H9 (cell line): Measurements from ENCODE around the gene CTAGE1. TPM values are rescaled to one million over a fixed set of nuclear protein-coding genes. Genes with fewer than 3 reads are reported as not detected.

Source experiments
- DNase-seq: peaks from one replicate; pipeline ENCODE4 v3.0.0-alpha.2; 2017
- H2AFZ ChIP-seq: one replicate; pipeline ENCODE4 v1.6.1; 2013; ENCODE audit warnings: mild to moderate bottlenecking, low read length, control low read depth, moderate library complexity
- H2AK5ac ChIP-seq: 2 replicates; pipeline ENCODE4 v1.6.1; 2013; ENCODE audit warnings: low read length, control low read depth, mixed read lengths; ENCODE audit not compliant: insufficient read length
- H2BK120ac ChIP-seq: one replicate; pipeline ENCODE4 v1.6.1; 2013; ENCODE audit warnings: low read depth, mild to moderate bottlenecking, low read length, control low read depth, inconsistent platforms; ENCODE audit not compliant: poor library complexity, severe bottlenecking
- H2BK12ac ChIP-seq: 2 replicates; pipeline ENCODE4 v1.6.1; 2013; ENCODE audit warnings: low read length, control low read depth, mixed read lengths, low read depth; ENCODE audit not compliant: insufficient read length
- H2BK15ac ChIP-seq: 2 replicates; pipeline ENCODE4 v1.6.1; 2013; ENCODE audit warnings: low read depth, low read length, control low read depth
- H2BK20ac ChIP-seq: one replicate; pipeline ENCODE4 v1.6.1; 2013; ENCODE audit warnings: low read depth, mild to moderate bottlenecking, low read length, control low read depth, inconsistent platforms; ENCODE audit not compliant: poor library complexity, severe bottlenecking
- H2BK5ac ChIP-seq: 2 replicates; pipeline ENCODE4 v1.6.1; 2013; ENCODE audit warnings: low read length, control low read depth, mixed read lengths; ENCODE audit not compliant: insufficient read length
- H3K14ac ChIP-seq: 2 replicates; pipeline ENCODE4 v1.6.1; 2013; ENCODE audit warnings: low read length, control low read depth; ENCODE audit not compliant: insufficient read depth
- H3K18ac ChIP-seq: 2 replicates; pipeline ENCODE4 v1.6.1; 2013; ENCODE audit warnings: low read depth, mild to moderate bottlenecking, mixed read lengths, low read length, control low read depth; ENCODE audit not compliant: insufficient read length
- H3K23ac ChIP-seq: 2 replicates; pipeline ENCODE4 v1.6.1; 2013; ENCODE audit warnings: low read length, control low read depth, mixed read lengths, low read depth; ENCODE audit not compliant: insufficient read length
- H3K23me2 ChIP-seq: 2 replicates; pipeline ENCODE4 v1.6.1; 2013; ENCODE audit warnings: low read depth, mild to moderate bottlenecking, mixed read lengths, low read length, control low read depth; ENCODE audit not compliant: insufficient read length, poor library complexity, severe bottlenecking
- H3K27ac ChIP-seq: 2 replicates; pipeline ENCODE4 v1.5.1; 2013; ENCODE audit warnings: low read length, control low read depth, mixed read lengths, low read depth; ENCODE audit not compliant: insufficient read length
- H3K27me3 ChIP-seq: 2 replicates; pipeline ENCODE4 v1.6.1; 2013; ENCODE audit warnings: low read length, control low read depth, inconsistent platforms; ENCODE audit not compliant: insufficient read depth
- H3K4ac ChIP-seq: 2 replicates; pipeline ENCODE4 v1.6.1; 2013; ENCODE audit warnings: low read depth, mild to moderate bottlenecking, control low read depth, inconsistent platforms, low read length, moderate library complexity
- H3K4me1 ChIP-seq: 2 replicates; pipeline ENCODE4 v1.6.1; 2013; ENCODE audit warnings: low read length, control low read depth, inconsistent platforms; ENCODE audit not compliant: insufficient read depth
- H3K4me2 ChIP-seq: 2 replicates; pipeline ENCODE4 v1.6.1; 2013; ENCODE audit warnings: low read length, control low read depth, mixed read lengths; ENCODE audit not compliant: insufficient read length, insufficient read depth
- H3K56ac ChIP-seq: 2 replicates; pipeline ENCODE4 v1.6.1; 2013; ENCODE audit warnings: low read depth, mild to moderate bottlenecking, mixed read lengths, low read length, control low read depth; ENCODE audit not compliant: insufficient read length
- H3K79me1 ChIP-seq: 2 replicates; pipeline ENCODE4 v1.6.1; 2013; ENCODE audit warnings: low read depth, mild to moderate bottlenecking, moderate library complexity, low read length, control low read depth, inconsistent platforms; ENCODE audit not compliant: insufficient read depth, poor library complexity, severe bottlenecking
- H3K79me2 ChIP-seq: 2 replicates; pipeline ENCODE4 v1.6.1; 2013; ENCODE audit warnings: low read length, control low read depth, inconsistent platforms; ENCODE audit not compliant: insufficient read depth
- H3K9ac ChIP-seq: 2 replicates; pipeline ENCODE4 v1.6.1; 2013; ENCODE audit warnings: low read length, control low read depth, mixed read lengths; ENCODE audit not compliant: insufficient read length; ENCODE audit errors: extremely low read depth
- H3K9me3 ChIP-seq: one replicate; pipeline ENCODE4 v1.6.1; 2013; ENCODE audit warnings: low read depth, low read length, inconsistent platforms; ENCODE audit not compliant: control insufficient read depth
- H3T11ph ChIP-seq: one replicate; pipeline ENCODE4 v1.6.1; 2013; ENCODE audit warnings: mild to moderate bottlenecking, low read length, control low read depth, inconsistent platforms
- H4K20me1 ChIP-seq: one replicate; pipeline ENCODE4 v1.6.1; 2013; ENCODE audit not compliant: control insufficient read depth, insufficient read length, insufficient read depth
- H4K5ac ChIP-seq: 2 replicates; pipeline ENCODE4 v1.6.1; 2013; ENCODE audit warnings: low read depth, mild to moderate bottlenecking, mixed read lengths, low read length, control low read depth; ENCODE audit not compliant: insufficient read length
- H4K8ac ChIP-seq: replicated peaks from 2 replicates; pipeline ENCODE4 v1.6.1; 2013; ENCODE audit warnings: low read length, control low read depth, mixed read lengths, low read depth; ENCODE audit not compliant: insufficient read length
- H4K91ac ChIP-seq: 2 replicates; pipeline ENCODE4 v1.6.1; 2013; ENCODE audit warnings: low read depth, mild to moderate bottlenecking, moderate library complexity, mixed read lengths, low read length, control low read depth; ENCODE audit not compliant: insufficient read length
- H3K27ac Mint-ChIP-seq, 3 experiments: 2 replicates in 2 of 3; 3 replicates in 1 of 3; pipeline ENCODE4 v1.8.0; 2020 to 2021; ENCODE audit warnings: mixed read lengths in 3 of 3, mild to moderate bottlenecking in 1 of 3, moderate library complexity in 1 of 3
- H3K27me3 Mint-ChIP-seq: 2 replicates; pipeline ENCODE4 v1.8.0; 2021; ENCODE audit warnings: low read depth, mild to moderate bottlenecking, moderate library complexity, mixed read lengths
- H3K36me3 Mint-ChIP-seq, 3 experiments: 2 replicates in 2 of 3; 3 replicates in 1 of 3; pipeline ENCODE4 v1.8.0; 2020 to 2021; ENCODE audit warnings: low read depth in 3 of 3, mixed read lengths in 3 of 3; ENCODE audit not compliant: insufficient read depth in 1 of 3
- H3K4me1 Mint-ChIP-seq, 2 experiments: 2 replicates each; pipeline ENCODE4 v1.8.0; 2020; ENCODE audit warnings: mixed read lengths in 2 of 2
- H3K4me3 Mint-ChIP-seq, 2 experiments: 2 replicates in 1 of 2; 3 replicates in 1 of 2; pipeline ENCODE4 v1.8.0; 2020 to 2021; ENCODE audit warnings: mild to moderate bottlenecking in 2 of 2, mixed read lengths in 2 of 2, moderate library complexity in 1 of 2
- H3K9me3 Mint-ChIP-seq, 2 experiments: 2 replicates in 1 of 2; 3 replicates in 1 of 2; pipeline ENCODE4 v1.8.0; 2020; ENCODE audit warnings: mild to moderate bottlenecking in 2 of 2, mixed read lengths in 2 of 2, moderate library complexity in 1 of 2
- CTCF ChIP-seq: fragments of 200-600 bp; sonication (generic); conservative IDR thresholded peaks from 3 replicates; pipeline ENCODE4 v1.8.0; 2021; ENCODE audit warnings: antibody characterized with exemption, mild to moderate bottlenecking
- total RNA-seq: library from RNA; stranded (reverse); gene quantifications from 2 replicates; pipeline ENCODE4 v1.2.1, GENCODE V29; 2021

Gene CTAGE1
- total RNA-seq, 1 experiment from 2014 or later = not detected

DNA sequence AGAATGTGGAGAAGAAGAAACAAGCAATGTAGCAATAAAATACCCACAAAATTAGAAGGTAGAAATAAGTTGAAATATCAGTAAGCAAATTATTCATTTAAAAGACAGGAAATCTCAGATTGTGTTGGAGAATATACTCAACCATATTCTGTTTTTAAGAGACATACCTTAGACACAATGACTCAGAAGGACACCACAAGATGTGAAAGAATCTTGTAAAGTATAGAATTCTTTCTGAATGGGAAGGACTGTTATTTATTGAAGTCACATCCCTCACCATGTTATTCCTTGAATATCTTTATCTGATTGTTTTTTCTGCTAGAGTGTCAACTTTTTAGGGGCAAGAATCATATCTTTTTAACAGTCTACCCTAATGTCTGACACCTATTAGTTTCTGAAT, 50.4 kb downstream of the CTAGE1 start:
- Histone ChIP-seq H4K5ac (no peak overlapping the region), H3K9me3 (no peaks in the 10 kb centered on the region), H3K79me2 (no peaks in the 10 kb centered on the region), H4K91ac (no peak overlapping the region), H3K56ac (no peak overlapping the region), H3K18ac (no peak overlapping the region), H3K4ac (no peak overlapping the region), H3K23ac (no peak overlapping the region), H3K14ac (no peak overlapping the region), H3K4me1 (no peaks in the 10 kb centered on the region), H2AK5ac (no peak overlapping the region), H2BK15ac (no peak overlapping the region), H3K27me3 (no peaks in the 10 kb centered on the region), H4K20me1 (no peaks in the 10 kb centered on the region), H2BK120ac (no peak overlapping the region), H3K23me2 (no peaks in the 10 kb centered on the region), H2BK12ac (no peak overlapping the region), H2BK20ac (no peak overlapping the region), H2BK5ac (no peak overlapping the region), H3K4me2 (no peak overlapping the region), H3T11ph (no peak overlapping the region), H3K9ac (no peak overlapping the region), H2AFZ (no peak overlapping the region), H4K8ac (no peak overlapping the region), H3K27ac (no peak overlapping the region), H3K79me1 (no peaks in the 10 kb centered on the region)
- Mint-ChIP-seq H3K27me3 (peaks cover 19% of the 10 kb centered on the region), H3K9me3 (no peaks in the 10 kb centered on the region; a peak in 1 of 5 replicates), H3K27ac (no peak overlapping the region), H3K36me3 (no peaks in the 10 kb centered on the region), H3K4me1 (no peaks in the 10 kb centered on the region), H3K4me3 (no peak overlapping the region)
- DNase-seq = no peak
- no peak for TF ChIP-seq CTCF
